Activated effector memory CD4-positive, alpha-beta T cell treated with Interleukin-2 at 50 U/mL for 16 hours (primary cell): ENCODE results near the gene GPR119.
"Not testable (repeated sequence)": the region's sequence is repeated elsewhere in the genome, so short reads cannot be mapped to it uniquely, and the experiment has no call there.

Experiments used
- DNase-seq: peaks from one replicate; pipeline ENCODE4 v3.0.0-alpha.2; 2020

GPR119 gene

DNA sequence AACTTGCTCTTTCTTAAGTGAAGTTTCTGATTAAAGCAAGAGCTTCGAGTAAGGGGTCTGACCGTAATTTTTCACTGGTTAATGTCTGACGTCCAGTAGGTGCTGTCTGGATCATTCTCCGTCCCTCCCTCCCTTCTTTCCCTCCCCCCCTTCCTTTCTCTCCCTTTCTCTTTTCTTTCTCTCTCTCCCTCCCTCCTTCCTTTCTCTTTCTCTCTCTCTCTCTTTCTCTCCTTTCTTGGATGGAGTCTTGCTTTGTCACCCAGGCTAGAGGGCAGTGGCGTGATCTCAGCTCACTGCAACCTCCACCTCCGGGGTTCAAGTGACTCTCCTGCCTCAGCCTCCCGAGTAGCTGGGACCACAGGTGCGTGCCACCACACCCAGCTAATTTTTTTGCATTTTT is 46.6 kb downstream of the GPR119 start:
- DNase-seq = not testable (repeated sequence)

DNA sequence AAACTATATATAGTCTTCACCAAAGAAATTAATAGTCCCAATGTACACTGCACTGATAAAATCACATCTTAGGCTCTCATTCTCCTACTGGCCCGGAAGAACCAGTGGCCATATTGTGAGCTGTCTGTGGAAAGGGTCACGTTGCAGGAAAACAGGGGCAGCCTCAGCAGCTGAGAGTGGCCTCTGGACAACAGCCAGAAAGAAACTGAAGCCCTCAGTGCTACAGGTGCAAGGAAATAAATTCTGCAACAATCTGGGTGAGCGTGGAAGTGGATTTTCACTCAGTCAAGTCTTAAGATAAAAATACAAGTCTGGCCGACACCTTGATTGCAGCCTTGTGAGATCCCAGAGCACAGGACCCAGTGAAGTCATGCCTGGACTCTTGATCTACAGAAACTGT is 48.9 kb downstream of the GPR119 start:
- DNase-seq = no peak
